Activated CD4-positive, CD25-positive, alpha-beta regulatory T cell treated with anti-CD3 and anti-CD28 coated beads, Interleukin-2, amount 50 U/mL, for 24 hours (primary cell): Measurements from ENCODE around the gene PRPSAP1.

ENCODE experiments used
- ATAC-seq, 2 donors: fragments of 150-1000 bp; cut with Tn5 transposase; one replicate each; pipeline ENCODE4 v1.10.0; 2021; ENCODE audit warnings: mild to moderate bottlenecking in 1 of 2, moderate library complexity in 1 of 2

The PRPSAP1 gene

GRCh38 chr17:76264755-76265623, 88.7 kb downstream of the PRPSAP1 start, which contains the start of gene UBALD2:
Gene UBALD2, plus strand, starts transcription at chr17:76265348. Its CDS starts 158 bp downstream, at chr17:76265506.
- peak; percentile 84 to 86 for ATAC-seq

GRCh38 chr17:76264425-76264754, 89.3 kb downstream of the PRPSAP1 start:
- ATAC-seq, result peak in 1 of 2 donors; percentile 0

DNA sequence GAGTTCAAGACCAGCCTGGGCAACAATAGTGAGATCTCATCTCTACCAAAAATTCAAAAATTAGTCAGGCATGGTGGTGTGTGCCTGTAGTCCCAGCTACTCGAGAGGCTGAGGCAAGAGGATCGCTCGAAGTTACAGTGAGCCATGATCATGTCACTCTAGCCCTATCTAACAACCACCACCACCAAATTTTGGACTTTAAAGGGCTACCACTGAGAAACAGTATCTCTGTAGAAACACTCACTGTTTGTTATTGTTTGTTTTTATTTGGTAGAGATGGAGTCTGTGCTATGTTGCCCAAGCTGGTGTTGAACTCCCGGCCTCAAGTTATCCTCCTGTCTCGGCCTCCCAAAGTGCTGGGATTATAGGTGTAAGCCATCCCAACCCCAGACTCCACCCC, 89.8 kb downstream of the PRPSAP1 start:
- no peak for ATAC-seq

DNA sequence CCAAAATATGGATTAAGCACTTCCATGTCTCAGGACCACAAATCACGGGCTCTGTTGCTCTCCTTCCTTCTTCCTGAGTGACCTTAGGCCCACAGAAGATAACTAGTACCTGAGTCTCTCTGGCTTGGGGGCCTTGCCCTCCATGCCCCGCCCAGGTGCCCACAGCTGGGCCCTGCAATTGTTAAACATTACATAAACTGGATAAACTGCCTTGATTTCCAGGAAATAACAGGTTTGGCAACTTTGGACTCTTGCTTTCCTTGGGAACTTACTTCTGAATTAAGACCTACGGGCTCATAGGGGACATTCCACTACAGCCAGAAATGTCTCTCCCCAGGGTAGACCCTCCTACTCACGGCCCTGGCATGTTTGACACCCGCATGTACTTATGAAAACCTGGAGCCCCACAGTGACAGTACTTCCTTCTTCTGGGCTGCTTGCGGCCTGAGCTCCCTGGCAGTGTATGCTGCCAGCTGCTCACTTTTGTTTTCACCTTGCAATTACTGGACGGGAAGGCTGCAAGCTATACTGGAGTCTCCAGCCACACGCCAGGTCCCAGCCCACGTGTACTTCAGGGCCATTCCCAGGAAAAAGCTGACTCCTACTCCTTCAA, 90.9 kb downstream of the PRPSAP1 start:
- ATAC-seq, result no peak

DNA sequence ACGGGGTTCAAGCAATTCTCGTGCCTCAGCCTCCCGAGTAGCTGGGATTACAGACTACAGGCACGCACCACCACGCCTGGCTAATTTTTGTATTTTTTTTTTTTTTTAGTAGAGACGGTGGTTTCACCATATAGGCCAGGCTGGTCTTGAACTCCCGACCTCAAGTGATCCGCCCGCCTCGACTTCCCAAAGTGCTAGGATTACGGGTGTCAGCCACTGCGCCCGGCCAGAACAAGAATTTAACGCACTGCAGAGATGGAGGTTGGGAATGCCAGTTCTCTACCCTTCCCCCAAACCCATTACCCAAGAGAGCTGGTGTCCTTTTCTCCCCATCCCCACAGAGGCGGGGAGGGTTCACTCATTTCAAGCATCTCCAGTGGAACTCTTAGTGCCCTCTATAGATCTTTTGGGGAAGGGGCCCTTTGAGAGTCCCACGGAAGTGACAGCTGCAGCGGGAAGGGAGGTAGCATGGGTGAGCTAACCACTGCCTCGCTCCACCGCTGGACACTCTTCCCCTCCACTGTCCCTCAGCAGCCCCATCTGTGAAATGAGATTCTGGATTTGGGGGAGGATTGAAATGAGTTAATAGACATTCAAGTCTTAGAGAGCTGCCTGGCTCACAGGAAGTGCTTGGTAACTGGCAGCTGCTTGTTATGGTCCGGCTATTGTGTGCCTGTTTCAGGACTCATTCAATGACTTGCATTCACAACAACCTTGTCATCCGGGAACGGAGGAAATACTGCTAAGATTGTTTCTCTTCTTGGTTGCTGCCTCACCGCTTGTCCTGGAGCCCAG, 92.1 kb downstream of the PRPSAP1 start:
- no peak for ATAC-seq

GRCh38 chr17:76260669-76261068, 93.0 kb downstream of the PRPSAP1 start:
- ATAC-seq, result no peak

DNA sequence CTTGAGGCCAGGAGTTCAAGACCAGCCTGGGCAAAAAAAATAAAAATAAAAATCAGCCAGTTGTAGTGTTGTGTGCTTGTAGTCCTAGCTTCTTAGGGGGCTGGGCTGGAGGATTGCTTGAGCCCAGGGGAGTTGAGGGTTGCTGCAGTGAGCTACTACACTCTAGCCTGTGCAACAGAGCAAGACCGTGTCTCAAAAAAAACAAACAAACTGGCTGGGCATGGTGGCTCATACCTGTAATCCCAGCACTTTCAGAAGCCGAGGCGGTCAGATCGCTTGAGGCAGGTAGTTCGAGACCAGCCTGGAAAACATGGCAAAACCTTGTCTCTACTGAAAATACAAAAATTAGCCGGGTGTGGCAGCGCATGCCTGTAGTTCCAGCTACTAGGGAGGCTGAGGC, 93.5 kb downstream of the PRPSAP1 start:
- ATAC-seq, result no peak
